GM12873 (cell line): ENCODE data around the gene CCDC43.

Experiments
- CTCF ChIP-seq: IDR thresholded peaks from 2 replicates; pipeline ENCODE4 v1.5.1; 2012; ENCODE audit warnings: low read depth, mild to moderate bottlenecking, moderate library complexity, low read length, control low read depth; ENCODE audit not compliant: insufficient read depth; ENCODE audit errors: missing control alignments

Gene CCDC43

GRCh38 chr17:44687756-44688155 is 1.8 kb downstream of the CCDC43 start:
- TF ChIP-seq CTCF: no peak

GRCh38 chr17:44677136-44677535 is 12.4 kb downstream of the CCDC43 start:
- TF ChIP-seq CTCF: no peak

DNA sequence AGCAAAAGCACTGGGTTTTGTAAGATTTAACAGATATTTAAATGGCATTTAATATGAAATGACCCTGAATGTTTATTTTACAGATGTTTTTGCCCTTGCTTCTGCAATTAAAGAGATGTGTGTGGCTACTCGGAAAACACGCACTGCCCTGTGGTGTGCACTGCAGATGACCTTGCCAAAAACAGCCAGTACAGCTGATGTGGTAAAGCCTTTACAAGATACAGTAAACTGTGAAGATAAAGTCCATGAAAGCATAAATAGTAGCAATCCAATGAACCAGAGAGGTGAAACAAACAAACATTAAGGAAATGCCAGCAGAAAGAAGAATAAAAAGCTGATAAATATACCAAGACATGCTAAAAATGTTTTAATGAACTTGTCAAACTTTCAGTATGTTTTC is 15.7 kb downstream of the CCDC43 start:
- no peak for TF ChIP-seq CTCF

DNA sequence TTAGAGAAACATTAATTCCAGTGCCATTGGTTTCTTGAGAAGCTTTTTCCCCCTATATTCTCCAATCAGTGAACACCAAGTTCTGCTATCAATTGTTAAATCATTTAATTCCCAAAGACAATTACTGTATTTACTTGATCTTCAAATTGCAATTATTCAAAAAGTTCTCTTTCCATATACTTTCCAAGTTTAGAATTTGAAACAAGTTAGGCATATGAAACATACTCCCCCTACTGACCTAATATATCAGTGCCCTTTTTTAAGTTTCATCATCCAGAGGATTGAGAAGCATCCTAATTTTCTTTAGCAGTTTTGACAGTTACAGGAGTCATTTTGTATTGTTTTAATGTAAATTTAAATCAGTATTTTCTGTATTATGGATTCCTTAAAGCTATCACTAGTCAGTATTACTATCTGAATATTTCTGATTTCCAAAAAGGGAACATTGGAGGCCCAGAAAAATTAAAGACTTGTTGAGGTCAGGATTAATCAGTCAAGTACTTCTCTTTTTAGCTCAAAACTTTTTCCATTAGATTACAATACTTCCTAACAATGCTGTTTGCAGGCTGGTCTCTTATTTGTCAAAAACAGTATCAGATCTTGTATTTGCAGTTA is 17.0 kb downstream of the CCDC43 start:
- TF ChIP-seq CTCF: peak; percentile 42

- no peak for TF ChIP-seq CTCF
Measured at GRCh38 chr17:44666006-44666405, 23.6 kb downstream of the CCDC43 start.

DNA sequence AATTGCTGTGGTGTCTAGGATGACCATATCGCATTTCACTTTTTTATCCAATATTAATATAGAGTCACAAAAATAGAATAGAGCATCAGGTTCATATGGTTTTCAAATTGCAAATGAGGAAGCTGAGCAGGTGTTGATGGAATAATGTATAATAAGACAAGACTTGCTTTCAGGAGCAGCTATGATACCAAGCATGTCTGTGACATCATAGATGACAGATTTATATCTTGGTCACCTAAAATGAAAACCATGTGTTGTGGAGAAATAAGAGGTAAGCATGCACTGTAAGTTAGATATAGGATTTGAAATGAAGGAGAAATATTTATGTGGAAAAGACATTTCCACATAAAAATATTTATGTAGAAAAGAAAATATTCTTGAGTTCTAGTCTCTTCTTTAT is 24.7 kb downstream of the CCDC43 start:
- TF ChIP-seq CTCF: no peak

- TF ChIP-seq CTCF: no peak
Measured at GRCh38 chr17:44663095-44663494, 26.5 kb downstream of the CCDC43 start.
